ENCODE data around the gene NPR3. TPM values are rescaled to one million over a fixed set of nuclear protein-coding genes. Genes with fewer than 3 reads are reported as not detected.

The NPR3 gene
- total and polyA plus RNA-seq, 2 of the 8 experiments (the other 6 are each of a cell fraction or from before 2014, with no cell fraction given), result not detected

- TF ChIP-seq KDM5A (IDR thresholded peaks at IDR 0.05; ENCODE audit: low read length) (no peak), ASH2L (IDR thresholded peaks at IDR 0.05; ENCODE audit: low read length) (no peak)
Measured at GRCh38 chr5:32837211-32837610, 126.1 kb downstream of the NPR3 start (continued).

Data from H1 (cell line).